HepG2 (cell line): ENCODE results near the gene SPATA46.

Source experiments
- DNMT1 ChIP-seq: sonication (generic); formaldehyde crosslinking; IDR thresholded peaks from 2 replicates; pipeline ENCODE4 v1.5.1; 2020; ENCODE audit warnings: mild to moderate bottlenecking, missing genetic modification reagents
- MXI1 ChIP-seq: IDR thresholded peaks from 3 replicates; pipeline ENCODE4 v1.6.1; 2012; ENCODE audit warnings: low read depth, low read length, inconsistent platforms, borderline replicate concordance
- NR2F1 ChIP-seq, 2 experiments: fragments of 450-650 bp in 1 of 2; formaldehyde crosslinking in 1 of 2; IDR thresholded peaks; 2 replicates each; pipeline versions ENCODE4 v1.5.0 to v1.6.1; 2016 to 2020; ENCODE audit warnings: mild to moderate bottlenecking in 1 of 2, missing compliant biosample characterization in 1 of 2, missing genetic modification reagents in 1 of 2, moderate library complexity in 1 of 2
- PAX8 ChIP-seq: sonication (generic); formaldehyde crosslinking; IDR thresholded peaks from 2 replicates; pipeline ENCODE4 v1.8.0; 2022; ENCODE audit warnings: mild to moderate bottlenecking, missing genetic modification reagents, borderline replicate concordance
- SOX6 ChIP-seq, 2 experiments: fragments of 450-650 bp in 1 of 2; sonication (generic) in 1 of 2; formaldehyde crosslinking in 1 of 2; IDR thresholded peaks; 2 replicates each; pipeline versions ENCODE4 v1.4.0 to v1.6.1; 2017 to 2020; ENCODE audit warnings: antibody characterized with exemption in 1 of 2, mild to moderate bottlenecking in 1 of 2, missing genetic modification reagents in 1 of 2
- ZNF10 ChIP-seq: sonication (generic); formaldehyde crosslinking; IDR thresholded peaks from 2 replicates; pipeline ENCODE4 v1.4.0; 2020; ENCODE audit warnings: mild to moderate bottlenecking, low read depth, missing genetic modification reagents, borderline replicate concordance
- ZNF430 ChIP-seq: sonication (generic); formaldehyde crosslinking; IDR thresholded peaks from 2 replicates; pipeline ENCODE4 v1.9.0; 2021; ENCODE audit warnings: mild to moderate bottlenecking, missing genetic modification reagents
- ZNF484 ChIP-seq: sonication (generic); formaldehyde crosslinking; IDR thresholded peaks from 2 replicates; pipeline ENCODE4 v1.5.1; 2020; ENCODE audit warnings: mild to moderate bottlenecking, low read depth, missing genetic modification reagents, borderline replicate concordance
- ZNF616 ChIP-seq: sonication (generic); formaldehyde crosslinking; IDR thresholded peaks from 2 replicates; pipeline ENCODE4 v1.5.0; 2020; ENCODE audit warnings: low read depth, mild to moderate bottlenecking, missing genetic modification reagents
- ZSCAN29 ChIP-seq: sonication (generic); formaldehyde crosslinking; conservative IDR thresholded peaks from 2 replicates; pipeline ENCODE4 v1.4.0; 2020; ENCODE audit warnings: mild to moderate bottlenecking, missing genetic modification reagents
- TF ChIP-seq, protein P1 (sequence below): sonication (generic); formaldehyde crosslinking; IDR thresholded peaks from 2 replicates; pipeline ENCODE4 v1.8.0; 2022; ENCODE audit warnings: missing genetic modification reagents, mild to moderate bottlenecking, moderate library complexity, borderline replicate concordance
- TF ChIP-seq, protein P2 (sequence below): sonication (generic); formaldehyde crosslinking; IDR thresholded peaks from 2 replicates; pipeline ENCODE4 v1.5.0; 2020; ENCODE audit warnings: mild to moderate bottlenecking, missing genetic modification reagents, moderate library complexity

DNA sequence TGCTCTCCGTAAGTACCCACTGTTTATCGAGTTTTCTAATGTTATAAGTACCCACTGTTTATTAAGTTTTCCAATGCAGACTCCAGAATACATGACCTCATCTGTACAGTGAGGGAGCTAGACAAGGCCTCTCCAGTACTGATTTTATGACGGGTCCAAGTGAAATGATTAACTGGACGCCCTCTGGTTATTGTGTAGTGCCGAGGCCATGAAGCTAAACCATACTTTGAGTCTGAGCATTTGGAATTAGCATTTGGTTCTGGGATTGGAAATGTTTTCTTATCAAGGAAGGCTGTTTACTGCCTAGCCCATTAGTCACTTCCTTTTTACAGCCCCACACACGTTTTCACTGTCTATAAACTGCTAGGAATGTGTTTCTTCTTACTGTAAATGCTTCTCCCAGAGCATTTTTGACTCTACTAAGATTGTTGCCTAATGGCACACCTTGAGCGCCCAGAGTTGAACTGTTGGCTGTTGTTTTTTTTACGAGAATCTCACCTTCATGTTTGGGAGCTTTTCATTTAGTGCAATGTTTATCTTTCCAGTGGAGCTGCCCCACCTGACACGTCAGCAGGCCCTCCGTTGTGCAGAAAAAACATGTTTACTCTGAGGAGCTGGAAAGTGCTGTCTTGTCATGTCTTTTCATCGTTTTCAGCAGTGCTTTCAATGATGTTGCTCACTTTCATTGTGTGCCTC lies 26.9 kb downstream of the SPATA46 start:
- TF ChIP-seq ZNF10, result no peak
- TF ChIP-seq, protein P1, sequence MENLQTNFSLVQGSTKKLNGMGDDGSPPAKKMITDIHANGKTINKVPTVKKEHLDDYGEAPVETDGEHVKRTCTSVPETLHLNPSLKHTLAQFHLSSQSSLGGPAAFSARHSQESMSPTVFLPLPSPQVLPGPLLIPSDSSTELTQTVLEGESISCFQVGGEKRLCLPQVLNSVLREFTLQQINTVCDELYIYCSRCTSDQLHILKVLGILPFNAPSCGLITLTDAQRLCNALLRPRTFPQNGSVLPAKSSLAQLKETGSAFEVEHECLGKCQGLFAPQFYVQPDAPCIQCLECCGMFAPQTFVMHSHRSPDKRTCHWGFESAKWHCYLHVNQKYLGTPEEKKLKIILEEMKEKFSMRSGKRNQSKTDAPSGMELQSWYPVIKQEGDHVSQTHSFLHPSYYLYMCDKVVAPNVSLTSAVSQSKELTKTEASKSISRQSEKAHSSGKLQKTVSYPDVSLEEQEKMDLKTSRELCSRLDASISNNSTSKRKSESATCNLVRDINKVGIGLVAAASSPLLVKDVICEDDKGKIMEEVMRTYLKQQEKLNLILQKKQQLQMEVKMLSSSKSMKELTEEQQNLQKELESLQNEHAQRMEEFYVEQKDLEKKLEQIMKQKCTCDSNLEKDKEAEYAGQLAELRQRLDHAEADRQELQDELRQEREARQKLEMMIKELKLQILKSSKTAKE (CRISPR knock-in tag), result no peak
- TF ChIP-seq MXI1, result no peak
- TF ChIP-seq PAX8 (CRISPR knock-in tag), result no peak
- TF ChIP-seq SOX6 (IDR thresholded peaks at IDR 0.05), result no peak
- TF ChIP-seq SOX6 (CRISPR knock-in tag; IDR thresholded peaks at IDR 0.05), result no peak
- no peak for TF ChIP-seq ZNF430 (CRISPR knock-in tag)
- TF ChIP-seq ZNF484 (CRISPR knock-in tag), result no peak
- no peak for TF ChIP-seq DNMT1 (CRISPR knock-in tag)
- TF ChIP-seq ZNF616 (CRISPR knock-in tag), result no peak
- no peak for TF ChIP-seq ZSCAN29 (CRISPR knock-in tag)
- TF ChIP-seq, protein P2, sequence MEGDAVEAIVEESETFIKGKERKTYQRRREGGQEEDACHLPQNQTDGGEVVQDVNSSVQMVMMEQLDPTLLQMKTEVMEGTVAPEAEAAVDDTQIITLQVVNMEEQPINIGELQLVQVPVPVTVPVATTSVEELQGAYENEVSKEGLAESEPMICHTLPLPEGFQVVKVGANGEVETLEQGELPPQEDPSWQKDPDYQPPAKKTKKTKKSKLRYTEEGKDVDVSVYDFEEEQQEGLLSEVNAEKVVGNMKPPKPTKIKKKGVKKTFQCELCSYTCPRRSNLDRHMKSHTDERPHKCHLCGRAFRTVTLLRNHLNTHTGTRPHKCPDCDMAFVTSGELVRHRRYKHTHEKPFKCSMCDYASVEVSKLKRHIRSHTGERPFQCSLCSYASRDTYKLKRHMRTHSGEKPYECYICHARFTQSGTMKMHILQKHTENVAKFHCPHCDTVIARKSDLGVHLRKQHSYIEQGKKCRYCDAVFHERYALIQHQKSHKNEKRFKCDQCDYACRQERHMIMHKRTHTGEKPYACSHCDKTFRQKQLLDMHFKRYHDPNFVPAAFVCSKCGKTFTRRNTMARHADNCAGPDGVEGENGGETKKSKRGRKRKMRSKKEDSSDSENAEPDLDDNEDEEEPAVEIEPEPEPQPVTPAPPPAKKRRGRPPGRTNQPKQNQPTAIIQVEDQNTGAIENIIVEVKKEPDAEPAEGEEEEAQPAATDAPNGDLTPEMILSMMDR (CRISPR knock-in tag), result no peak
- TF ChIP-seq NR2F1 (CRISPR knock-in tag; IDR thresholded peaks at IDR 0.05), result no peak
